Measurements from ENCODE around the gene SYNGR3. TPM values are rescaled to one million over a fixed set of nuclear protein-coding genes. Genes with fewer than 3 reads are reported as not detected.

Gene SYNGR3
- total and polyA plus RNA-seq, 2 donors (not counting 1 experiment from before 2014, with no cell fraction given): 1.8 TPM

GRCh38 chr16:2007081-2007836 lies 17.5 kb downstream of the SYNGR3 start:
- H4K20me1 ChIP-seq (ENCODE audit: control insufficient read depth, extremely low read depth, insufficient read depth, low read length): no peaks in the 10 kb centered on the region
- H3K36me3 ChIP-seq (ENCODE audit: control insufficient read depth, insufficient read depth, low read length): peaks cover 18% of the 10 kb centered on the region
- peak overlapping the region; percentile 58 to 82 (median 71) for H3K4me3 ChIP-seq (replicated peaks in 1 of 4; ENCODE audit: control extremely low read depth in 1 of 4, insufficient read depth in 1 of 4, low read depth in 3 of 4, low read length in 4 of 4)
- H3K4me1 ChIP-seq (ENCODE audit: control insufficient read depth, extremely low read depth, insufficient read depth, low read length): peaks cover 24% of the 10 kb centered on the region
- no peak overlapping the region for H2AFZ ChIP-seq (ENCODE audit: low read length)
- H3K79me2 ChIP-seq (ENCODE audit: control insufficient read depth, insufficient read depth, low read length): peaks cover 71% of the 10 kb centered on the region
- TF ChIP-seq CTCF (conservative IDR thresholded peaks at IDR 0.05 in 1 of 2, IDR thresholded peaks at IDR 0.05 in 1 of 2; ENCODE audit: low read depth in 1 of 2, low read length in 2 of 2) (no peak), EZH2 (IDR thresholded peaks at IDR 0.05; ENCODE audit: low read length, missing control alignments) (no peak)
- H3K27me3 ChIP-seq (ENCODE audit: control insufficient read depth, insufficient read depth, low read length): no peaks in the 10 kb centered on the region
- H3K9ac ChIP-seq (ENCODE audit: insufficient read depth, low read length): peak overlapping the region; percentile 33
- peak overlapping the region; percentile 59 for H3K27ac ChIP-seq (ENCODE audit: insufficient read depth, low read length)
- peak overlapping the region; percentile 95 for H3K4me2 ChIP-seq (ENCODE audit: extremely low read depth, insufficient read depth, low read length)
- no peak for DNase-seq (ENCODE audit: low read depth in 2 of 2)
- no peaks in the 10 kb centered on the region for H3K9me3 ChIP-seq (ENCODE audit: control insufficient read depth, insufficient read depth, low read depth, low read length)

GRCh38 chr16:2008009-2008526 lies 18.3 kb downstream of the SYNGR3 start:
- H4K20me1 ChIP-seq (ENCODE audit: control insufficient read depth, extremely low read depth, insufficient read depth, low read length): no peaks in the 10 kb centered on the region
- H3K9me3 ChIP-seq (ENCODE audit: control insufficient read depth, insufficient read depth, low read depth, low read length): no peaks in the 10 kb centered on the region
- peaks cover 66% of the 10 kb centered on the region for H3K79me2 ChIP-seq (ENCODE audit: control insufficient read depth, insufficient read depth, low read length)
- H3K27me3 ChIP-seq (ENCODE audit: control insufficient read depth, insufficient read depth, low read length): no peaks in the 10 kb centered on the region
- H3K9ac ChIP-seq (ENCODE audit: insufficient read depth, low read length): no peak overlapping the region
- H3K36me3 ChIP-seq (ENCODE audit: control insufficient read depth, insufficient read depth, low read length): peaks cover 12% of the 10 kb centered on the region
- no peak overlapping the region for H2AFZ ChIP-seq (ENCODE audit: low read length)
- H3K27ac ChIP-seq (ENCODE audit: insufficient read depth, low read length): peak overlapping the region; percentile 85
- peaks cover 24% of the 10 kb centered on the region for H3K4me1 ChIP-seq (ENCODE audit: control insufficient read depth, extremely low read depth, insufficient read depth, low read length)
- TF ChIP-seq EZH2 (IDR thresholded peaks at IDR 0.05; ENCODE audit: low read length, missing control alignments) (no peak), CTCF (conservative IDR thresholded peaks at IDR 0.05 in 1 of 2, IDR thresholded peaks at IDR 0.05 in 1 of 2; ENCODE audit: low read depth in 1 of 2, low read length in 2 of 2) (no peak)
- DNase-seq (ENCODE audit: low read depth in 2 of 2): peak; percentile 64 to 70
- H3K4me3 ChIP-seq (replicated peaks in 1 of 4; ENCODE audit: control extremely low read depth in 1 of 4, insufficient read depth in 1 of 4, low read depth in 3 of 4, low read length in 4 of 4): peak overlapping the region; percentile 58 to 82 (median 71)
- H3K4me2 ChIP-seq (ENCODE audit: extremely low read depth, insufficient read depth, low read length): peak overlapping the region; percentile 95

GRCh38 chr16:2008631-2009163 lies 18.9 kb downstream of the SYNGR3 start:
- Histone ChIP-seq H2AFZ (ENCODE audit: low read length) (no peak overlapping the region), H4K20me1 (ENCODE audit: control insufficient read depth, extremely low read depth, insufficient read depth, low read length) (no peaks in the 10 kb centered on the region)
- DNase-seq (ENCODE audit: low read depth in 2 of 2): peak in 1 of 2 donors; percentile 59

More at GRCh38 chr16:2008631-2009163, 18.9 kb downstream of the SYNGR3 start:
- Histone ChIP-seq H3K9ac (ENCODE audit: insufficient read depth, low read length) (peak overlapping the region; percentile 97), H3K36me3 (ENCODE audit: control insufficient read depth, insufficient read depth, low read length) (peaks cover 7% of the 10 kb centered on the region), H3K27ac (ENCODE audit: insufficient read depth, low read length) (peak overlapping the region; percentile 85), H3K4me1 (ENCODE audit: control insufficient read depth, extremely low read depth, insufficient read depth, low read length) (peaks cover 24% of the 10 kb centered on the region), H3K79me2 (ENCODE audit: control insufficient read depth, insufficient read depth, low read length) (peaks cover 60% of the 10 kb centered on the region), H3K27me3 (ENCODE audit: control insufficient read depth, insufficient read depth, low read length) (no peaks in the 10 kb centered on the region), H3K9me3 (ENCODE audit: control insufficient read depth, insufficient read depth, low read depth, low read length) (no peaks in the 10 kb centered on the region), H3K4me3 (replicated peaks in 1 of 4; ENCODE audit: control extremely low read depth in 1 of 4, insufficient read depth in 1 of 4, low read depth in 3 of 4, low read length in 4 of 4) (peak overlapping the region; percentile 58 to 82 (median 71)), H3K4me2 (ENCODE audit: extremely low read depth, insufficient read depth, low read length) (peak overlapping the region; percentile 95)
- TF ChIP-seq EZH2 (IDR thresholded peaks at IDR 0.05; ENCODE audit: low read length, missing control alignments): no peak
- no peak for TF ChIP-seq CTCF (conservative IDR thresholded peaks at IDR 0.05 in 1 of 2, IDR thresholded peaks at IDR 0.05 in 1 of 2; ENCODE audit: low read depth in 1 of 2, low read length in 2 of 2)

Data from fibroblast of lung (primary cell).